Activated T-cell treated with anti-CD3 and anti-CD28 coated beads, Interleukin-2, amount 50 U/mL, for 48 hours (primary cell): ENCODE results near the gene NCF2.

ENCODE experiments used
- DNase-seq, 2 experiments: peaks; one replicate each; pipeline ENCODE4 v3.0.0-alpha.2; 2020

The NCF2 gene

DNA sequence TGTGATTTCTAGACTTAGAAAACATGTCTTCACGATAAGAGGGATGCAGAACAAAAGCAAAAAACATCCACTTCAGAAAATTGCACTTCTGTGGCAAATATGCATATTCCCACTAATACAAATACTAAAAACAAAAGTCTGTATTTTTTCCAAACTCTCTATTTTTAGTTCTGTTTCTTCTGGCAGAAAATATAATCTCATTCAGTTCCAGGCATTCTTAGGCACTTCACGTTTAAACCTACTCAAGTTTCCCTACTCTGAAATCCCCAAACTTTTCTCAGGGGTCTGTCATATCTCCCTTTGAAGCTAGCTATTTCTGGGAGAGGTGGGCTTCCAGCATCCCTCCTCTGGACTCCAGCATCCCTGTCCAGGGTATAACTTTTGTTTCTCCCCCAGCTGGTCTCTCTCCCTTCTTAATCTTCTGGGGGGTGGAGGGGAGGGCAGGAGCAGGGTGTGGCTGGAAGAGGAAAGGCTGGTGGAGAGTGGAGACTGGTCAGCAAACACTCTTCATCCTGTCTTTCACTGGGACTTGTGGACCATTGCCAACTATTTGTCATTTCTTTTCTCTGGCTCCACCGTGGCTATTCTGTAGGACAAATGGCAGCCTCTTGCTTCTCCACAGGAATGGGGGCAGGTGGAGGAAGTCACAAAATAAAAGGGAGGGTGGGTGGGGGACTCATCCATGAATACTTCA lies 19.6 kb upstream of the NCF2 start:
- DNase-seq, result no peak

DNA sequence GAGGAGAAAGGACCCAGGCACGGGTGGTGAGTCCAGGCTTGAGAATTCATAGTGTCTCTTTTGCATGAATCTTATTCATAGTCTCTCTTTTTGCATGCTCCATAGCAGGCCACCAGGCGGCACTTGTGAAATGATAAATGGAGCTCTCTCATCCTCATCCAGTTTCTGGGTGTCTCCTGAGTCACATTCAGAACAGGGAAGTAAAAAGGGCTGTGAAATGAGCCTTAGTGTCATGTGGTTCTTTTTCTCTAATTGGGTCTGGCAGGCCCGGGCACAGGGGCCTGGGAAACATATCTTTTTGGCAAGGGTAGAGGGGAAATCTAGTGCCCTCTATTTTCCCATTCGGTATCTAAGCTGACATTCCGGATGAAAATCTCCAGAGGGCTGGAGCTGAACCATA lies 19.1 kb upstream of the NCF2 start:
- no peak for DNase-seq

DNA sequence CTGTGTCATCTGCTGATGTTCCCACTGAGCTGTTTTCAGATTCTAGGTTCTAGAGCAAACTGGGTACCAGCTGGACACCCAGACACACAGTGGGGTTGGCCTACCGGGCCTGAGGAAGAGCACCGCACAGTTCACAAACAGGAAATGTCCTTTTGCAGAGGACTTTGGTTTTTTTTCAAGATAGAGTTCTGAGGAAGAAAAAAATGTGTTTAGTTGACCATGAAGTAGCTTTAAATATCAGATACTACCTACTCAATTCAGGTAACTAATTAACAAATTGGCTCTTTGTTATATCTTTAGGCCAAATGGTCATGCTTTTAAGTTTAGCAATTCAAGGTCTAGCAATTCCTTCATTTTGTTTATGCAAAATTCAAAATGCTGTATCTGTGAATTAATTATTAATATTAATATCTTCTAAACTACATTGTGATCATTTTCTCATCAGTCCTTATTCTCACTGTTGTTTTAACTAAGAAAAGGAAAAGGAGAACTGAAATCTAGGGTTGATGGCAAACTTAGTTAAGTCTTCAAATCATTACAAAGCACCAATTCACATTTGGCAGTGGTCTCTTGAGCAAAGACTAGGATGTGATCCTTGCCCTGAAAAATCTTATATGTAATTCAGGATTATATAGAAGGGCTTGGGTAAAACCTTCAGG lies 17.2 kb upstream of the NCF2 start:
- DNase-seq, result no peak

DNA sequence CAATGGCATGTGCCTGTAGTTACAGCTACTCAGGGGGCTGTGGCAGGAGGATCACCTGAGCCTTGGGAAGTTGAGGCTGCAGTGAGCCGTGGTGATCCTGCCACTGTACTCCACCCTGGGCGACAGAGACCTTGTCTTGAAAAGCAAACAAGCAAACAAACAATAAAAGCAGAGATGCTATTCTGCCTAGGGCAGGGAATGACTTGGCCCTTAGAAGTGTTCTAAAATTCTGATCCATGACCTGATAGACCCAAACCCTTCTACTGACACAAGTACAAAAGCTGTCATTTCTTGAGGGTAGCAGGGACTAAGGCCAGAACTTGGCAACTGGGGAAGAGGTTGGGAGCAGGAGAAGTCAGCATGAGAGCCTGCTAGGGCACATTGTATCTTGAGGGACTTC lies 15.6 kb upstream of the NCF2 start:
- no peak for DNase-seq

DNA sequence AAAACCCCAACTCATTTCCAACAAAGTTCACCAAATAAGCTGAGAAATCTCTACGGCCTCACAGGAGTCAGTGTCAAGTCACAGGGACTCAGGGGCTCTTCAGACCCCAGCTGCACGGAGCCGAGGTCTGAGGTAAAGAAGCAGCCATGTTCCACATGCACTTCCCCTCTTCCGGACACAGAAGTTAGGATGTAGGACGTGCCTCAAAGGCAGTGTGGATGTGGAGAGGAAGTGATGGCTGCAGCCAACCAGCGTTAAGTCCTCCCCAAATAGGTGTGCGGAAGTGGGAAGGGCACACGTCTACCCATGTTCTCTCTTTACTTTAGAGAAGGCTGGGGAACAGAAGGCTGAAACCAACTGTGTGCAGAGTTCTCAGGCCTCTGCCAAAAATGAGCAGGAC lies 14.6 kb upstream of the NCF2 start:
- no peak for DNase-seq

DNA sequence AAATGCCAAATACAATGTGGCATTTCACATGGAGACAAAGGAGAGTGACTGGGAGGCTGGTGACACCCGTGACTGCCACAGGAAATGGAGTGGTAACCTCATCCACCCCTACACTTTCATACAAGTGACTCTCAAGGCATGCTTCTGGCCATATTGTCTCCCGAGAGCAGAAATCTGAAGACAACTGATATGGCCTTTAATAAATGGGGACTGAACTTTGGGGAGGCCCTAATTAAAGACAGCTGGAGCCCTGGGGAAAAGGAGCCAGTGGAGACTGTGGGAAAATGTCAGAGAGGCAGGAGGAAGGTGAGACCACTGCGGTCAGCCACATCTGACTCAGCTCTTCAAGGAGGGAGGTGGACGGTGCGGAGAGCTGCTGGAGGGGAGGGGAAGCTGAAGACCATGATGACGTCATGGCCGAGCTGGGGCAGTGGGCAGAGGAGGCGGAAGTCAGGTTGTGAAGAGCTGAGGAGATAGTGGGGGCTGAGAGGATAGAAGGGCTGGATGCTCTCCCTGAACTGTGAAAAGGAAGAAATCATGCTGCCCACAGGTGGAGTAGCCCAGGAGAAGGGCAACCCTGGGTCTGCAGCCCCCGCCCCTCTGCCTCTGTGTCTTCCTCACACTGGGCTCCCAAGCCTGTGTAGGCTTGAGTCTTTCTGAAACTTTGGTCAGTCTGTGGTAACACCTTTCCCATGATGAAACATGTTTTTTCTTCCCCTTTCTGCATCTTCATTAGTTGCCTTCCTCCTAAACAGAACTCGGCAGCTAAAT lies 14.0 kb upstream of the NCF2 start:
- DNase-seq, result no peak

DNA sequence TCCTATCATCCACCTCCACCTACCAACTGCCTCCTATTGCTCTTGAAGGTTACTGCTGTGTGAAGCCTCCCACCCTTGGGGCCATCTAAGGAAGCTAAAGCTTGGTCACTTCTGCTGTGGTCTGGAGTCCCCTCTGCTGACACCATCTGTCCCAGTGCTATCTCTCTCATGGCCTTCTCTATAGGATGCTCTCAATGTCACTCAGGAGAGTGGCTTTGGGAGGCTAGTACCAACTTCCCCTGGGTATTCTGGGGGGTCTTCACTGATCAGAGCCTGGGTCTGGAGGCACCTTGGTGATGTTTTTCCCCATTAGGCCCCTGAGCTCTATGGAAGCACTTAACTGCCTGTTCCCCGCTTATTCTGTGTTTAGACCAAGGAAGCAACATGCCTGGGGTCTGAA lies 12.3 kb upstream of the NCF2 start:
- DNase-seq, result no peak

DNA sequence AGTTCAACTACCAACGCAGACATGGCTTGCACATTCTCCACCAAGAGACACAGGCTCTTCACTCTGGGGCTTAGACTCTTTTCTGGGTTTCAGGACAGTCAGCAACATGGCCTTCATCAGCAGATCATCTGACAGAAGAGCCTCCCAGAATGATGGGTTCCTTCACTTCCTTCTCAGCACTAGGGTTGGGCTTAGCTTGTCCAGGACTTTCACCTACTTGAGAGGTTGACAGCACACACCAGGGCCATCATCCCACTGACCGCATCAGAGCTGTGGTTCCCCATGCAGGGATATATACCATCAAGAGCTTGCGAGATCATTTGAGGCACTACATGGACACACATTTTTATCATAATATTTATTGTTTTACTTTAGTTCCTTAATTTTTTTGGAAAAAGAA lies 10.4 kb upstream of the NCF2 start:
- no peak for DNase-seq

DNA sequence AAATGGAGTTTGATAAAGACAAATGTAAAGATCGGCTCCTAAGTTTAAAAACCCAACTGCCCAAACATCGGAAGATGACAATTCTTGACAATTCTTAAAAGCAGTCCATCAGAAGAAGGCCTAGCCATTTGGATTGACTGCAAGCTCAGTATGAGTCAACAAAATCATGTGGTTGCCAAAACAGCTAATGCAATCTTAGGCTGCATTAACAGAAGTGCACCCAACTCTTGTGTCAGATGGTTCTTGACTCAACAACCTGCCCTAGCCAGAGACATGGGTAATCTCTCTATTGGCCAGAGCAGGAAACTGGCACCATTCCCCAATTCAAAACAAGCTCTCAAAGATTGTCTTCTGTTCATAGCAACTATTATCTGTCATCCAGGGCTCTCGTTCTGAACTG lies 9.9 kb upstream of the NCF2 start:
- no peak for DNase-seq

DNA sequence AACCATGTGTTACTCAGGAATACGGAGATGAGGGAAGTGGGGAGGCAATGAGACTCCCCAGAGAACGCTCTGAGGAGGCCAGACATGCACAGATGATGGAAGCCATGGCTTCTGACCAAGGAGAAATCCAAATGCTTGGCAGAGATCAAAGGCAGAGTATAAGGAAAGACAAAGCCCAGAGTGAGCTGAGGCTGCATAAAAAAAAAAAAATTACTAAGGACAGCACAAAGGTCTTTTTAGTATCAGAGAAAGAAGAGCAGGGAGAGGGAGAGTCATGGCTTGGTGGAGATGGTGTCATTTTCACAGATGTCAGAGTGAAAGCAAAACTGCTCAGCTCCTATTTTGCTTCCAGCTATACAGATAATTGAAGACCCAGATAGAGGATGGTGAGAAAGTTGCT lies 8.1 kb upstream of the NCF2 start:
- DNase-seq, result no peak

DNA sequence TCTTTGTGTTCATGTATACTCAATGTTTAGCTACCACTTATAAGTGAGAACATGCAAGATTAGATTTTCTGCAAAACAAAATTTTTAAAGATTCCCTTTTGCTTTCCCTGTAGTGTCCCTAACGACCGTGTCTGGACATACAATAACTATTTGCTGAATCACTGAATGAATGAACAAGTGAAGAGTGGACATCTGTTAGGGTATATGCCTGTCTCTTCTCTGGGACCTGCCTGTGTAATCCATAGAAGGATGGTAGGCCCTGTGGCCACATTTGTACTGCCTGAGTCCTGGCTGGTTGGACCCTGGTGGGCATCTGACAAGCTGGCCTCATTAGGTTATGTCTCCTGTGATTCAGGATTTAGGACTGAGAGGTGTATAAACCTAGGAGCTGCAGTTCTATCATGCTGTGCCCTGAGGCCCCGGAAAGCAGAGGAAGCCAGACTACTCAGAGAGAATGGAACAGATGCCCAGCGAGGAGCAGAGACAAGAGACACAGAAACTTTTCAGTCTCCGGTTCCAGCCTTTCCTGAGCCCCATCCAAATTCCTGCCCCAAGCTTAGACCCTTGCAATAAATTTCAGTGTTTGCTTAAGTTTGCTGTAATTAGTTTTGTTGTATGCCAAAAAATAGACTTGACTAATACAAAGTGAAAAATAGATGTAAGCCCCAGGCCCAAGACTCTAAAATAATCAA lies 7.5 kb upstream of the NCF2 start:
- no peak for DNase-seq

DNA sequence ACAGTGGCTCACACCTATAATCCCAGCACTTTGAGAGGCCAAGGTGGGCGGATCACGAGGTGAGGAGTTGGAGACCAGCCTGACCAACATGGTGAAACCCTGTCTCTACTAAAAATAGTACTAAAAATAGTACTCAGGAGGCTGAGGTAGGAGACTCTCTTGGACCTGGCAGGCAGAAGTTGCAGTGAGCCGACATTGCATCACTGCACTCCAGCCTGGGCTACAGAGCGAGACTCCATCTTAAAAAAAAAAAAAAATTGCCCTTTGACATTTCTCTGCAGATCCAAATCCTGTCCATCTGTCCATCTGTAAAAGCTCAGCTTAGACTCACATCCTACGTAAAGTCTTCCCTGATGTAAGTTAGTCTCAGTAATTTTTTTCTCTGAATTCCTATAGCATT lies 6.2 kb upstream of the NCF2 start:
- DNase-seq, result no peak

DNA sequence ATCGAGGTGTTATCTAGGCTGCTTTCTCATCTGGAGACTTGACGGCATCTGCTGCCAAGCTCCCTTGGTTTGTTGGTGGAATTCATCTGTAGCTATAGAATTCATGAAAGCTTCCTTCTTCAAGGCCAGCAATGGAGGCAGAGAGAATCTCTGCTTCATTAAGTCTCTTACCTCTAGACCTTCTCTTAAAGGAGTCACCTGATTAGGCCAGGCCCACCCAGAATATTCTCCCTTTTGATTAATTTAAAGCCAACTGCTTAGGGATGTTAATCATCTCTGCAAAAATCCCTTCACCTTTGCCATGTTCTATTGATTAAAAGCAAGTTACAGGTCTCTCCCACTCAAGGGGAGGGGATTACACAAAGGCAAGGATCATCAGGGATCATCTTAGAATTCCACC lies 5.3 kb upstream of the NCF2 start:
- DNase-seq, result no peak

DNA sequence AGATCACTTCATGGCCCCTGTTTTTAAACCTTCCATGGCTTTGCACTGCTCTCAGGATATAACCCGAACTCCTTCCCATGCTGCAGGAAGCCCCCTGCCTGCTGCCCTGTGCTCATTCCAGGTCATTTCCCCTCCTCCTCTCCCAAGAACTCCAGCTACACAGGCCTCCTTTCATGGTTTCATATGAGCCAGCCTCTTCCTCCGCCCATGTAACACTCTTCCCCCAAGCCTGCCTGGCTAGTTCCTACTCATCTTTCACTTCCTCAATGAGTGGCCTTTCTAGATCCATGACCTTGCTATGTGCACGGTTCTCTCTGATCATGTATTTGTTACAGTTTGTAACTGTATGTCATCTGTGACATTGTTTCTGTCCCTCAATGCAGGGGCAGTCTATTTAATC lies 3.1 kb upstream of the NCF2 start:
- no peak for DNase-seq

DNA sequence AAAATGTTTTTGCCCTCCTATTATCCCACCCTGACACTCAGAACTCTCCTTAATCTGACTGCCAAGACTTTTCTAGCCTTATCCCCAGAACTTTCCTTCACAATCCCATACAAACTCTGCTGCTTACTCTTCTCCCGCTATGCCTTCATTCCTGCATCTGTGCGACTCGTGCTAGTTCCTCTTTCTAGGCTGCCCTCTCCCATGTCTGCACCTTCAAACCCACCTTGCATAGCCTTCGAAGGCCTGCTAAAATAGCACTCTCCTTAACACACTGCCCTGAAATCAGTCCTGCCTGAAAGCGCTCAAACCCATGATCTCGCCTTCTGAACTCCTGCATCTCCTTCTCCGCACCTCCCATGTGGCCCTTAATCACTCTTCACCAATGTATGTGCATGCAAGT lies 2.5 kb upstream of the NCF2 start:
- no peak for DNase-seq

DNA sequence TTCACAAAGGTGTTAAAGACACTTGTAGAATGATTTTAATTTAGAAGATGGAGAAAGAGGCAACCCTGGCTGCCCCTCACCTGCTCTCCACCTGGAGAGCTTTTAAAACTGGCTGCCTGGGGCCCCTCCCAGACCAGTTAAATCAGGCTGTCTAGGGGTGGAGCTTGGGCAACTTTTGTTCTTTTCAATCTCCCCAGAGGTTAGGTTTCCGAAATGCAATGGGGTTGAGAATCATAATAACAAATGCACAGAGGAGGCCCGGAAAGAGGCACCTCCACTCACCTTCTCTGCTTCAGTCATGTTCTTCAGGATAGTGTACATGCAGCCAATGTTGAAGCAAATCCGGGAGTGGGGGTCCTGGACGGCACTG lies 400 bp downstream of the NCF2 start:
- no peak for DNase-seq

DNA sequence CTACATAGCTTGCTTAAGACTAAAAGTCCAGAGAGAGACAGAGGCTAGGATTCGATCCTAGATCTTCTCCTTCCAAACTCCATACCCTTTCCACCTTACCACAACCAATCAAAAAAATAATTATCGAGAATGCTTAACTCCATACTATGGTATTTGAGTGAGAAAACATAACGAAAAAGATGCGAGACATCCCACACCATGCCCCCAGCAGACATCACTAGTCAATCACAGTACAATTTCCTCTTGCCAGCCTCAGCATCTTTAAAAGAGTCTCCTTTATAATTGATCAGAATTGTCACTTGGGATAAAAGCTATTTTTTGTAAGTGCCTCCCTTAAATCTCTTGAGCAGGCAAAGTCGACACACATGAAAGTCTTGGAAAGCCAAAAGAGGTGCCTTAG lies 875 bp downstream of the NCF2 start:
- no peak for DNase-seq

DNA sequence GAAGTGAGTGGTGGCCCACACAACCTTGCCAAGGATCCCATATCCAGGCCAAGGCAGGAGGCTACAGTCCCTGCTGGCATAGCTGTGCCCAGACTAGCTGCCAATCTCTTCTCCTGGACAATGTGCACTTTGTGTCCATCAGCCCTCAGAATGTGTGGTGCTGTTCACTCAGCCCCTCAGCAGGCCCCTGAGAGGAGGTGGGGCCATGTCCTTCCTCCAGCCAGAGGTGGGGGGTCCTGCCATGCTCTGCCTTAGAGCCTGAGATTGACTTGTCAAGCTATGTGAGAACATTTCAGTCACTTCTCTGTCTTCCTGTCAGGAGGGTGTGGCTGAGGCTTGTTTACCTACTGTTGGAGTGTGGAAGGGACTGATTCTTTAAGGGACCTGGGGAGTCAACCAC lies 1.4 kb downstream of the NCF2 start:
- no peak for DNase-seq

DNA sequence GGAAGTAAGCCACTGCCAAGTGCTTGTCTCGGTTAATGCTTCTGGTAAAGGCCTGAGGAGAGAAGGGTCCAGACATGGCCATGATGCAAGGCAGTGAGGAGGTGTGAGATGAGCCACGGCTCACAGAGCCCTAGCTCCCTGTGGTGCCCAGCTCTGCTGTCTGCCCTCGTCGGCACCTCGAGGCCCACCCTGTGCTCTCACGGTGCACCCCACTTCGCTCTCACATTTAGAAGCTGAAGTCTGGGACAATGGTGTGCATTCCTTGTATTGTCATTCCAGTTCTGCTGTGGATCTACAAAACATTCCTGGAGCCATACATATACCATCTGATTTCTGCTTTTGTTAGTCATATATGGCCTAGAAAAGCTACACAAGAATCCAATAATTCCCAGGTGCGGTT lies 3.3 kb downstream of the NCF2 start:
- no peak for DNase-seq

DNA sequence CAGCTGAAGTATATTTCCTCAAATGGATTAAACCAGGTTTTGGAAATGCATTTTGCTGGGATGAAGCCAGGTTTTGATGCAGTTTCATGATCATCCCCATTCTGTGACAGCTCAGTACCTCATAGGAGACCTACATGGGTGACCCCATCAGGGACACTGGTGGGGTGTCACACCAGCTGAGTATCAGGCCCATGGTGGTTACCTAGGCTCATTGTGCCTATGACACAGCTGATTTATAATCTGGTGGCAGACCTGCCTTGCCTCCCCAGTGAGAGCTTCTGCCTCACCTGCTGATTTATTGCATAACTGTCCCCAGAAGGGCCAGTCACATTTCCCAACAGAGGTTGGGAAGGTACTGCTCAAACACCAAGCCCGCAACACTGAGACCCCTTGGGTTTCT lies 3.8 kb downstream of the NCF2 start:
- DNase-seq, result no peak

DNA sequence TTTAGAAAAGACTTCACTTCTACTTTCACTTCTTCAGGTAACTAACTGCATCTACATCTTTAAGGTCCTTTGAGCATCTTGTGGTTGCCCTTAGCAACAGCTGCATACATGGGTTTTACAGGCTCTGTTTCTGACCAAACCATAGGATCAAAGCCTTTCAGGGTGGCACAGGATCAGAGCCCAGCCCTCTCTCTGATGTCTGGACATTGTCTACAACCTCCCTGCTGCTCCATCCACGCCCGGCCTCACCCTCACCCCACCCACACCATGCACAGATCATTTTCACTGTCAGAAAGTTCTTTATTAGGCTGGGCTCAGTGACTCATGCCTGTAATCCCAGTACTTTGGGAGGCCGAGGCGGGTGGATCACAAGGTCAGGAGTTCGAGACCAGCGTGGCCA lies 5.2 kb downstream of the NCF2 start:
- no peak for DNase-seq

DNA sequence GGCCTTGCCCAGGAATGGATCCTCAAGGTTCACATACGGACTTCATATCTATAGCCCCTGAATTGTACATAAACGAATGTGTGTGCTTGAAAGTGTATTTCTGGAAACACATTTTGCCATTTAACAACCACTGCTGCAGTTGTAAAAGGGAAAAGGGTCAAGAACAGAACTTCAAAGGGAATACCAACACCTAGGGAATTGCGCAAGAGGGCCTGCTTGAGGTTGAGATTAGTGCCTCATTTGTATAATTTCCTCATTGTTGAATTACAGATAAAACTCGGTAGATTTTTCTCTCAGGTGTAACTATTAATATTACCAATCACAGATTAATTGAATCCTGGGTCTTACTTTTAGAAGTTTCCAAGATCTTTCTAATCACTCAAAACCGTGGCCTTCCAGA lies 6.1 kb downstream of the NCF2 start:
- no peak for DNase-seq

DNA sequence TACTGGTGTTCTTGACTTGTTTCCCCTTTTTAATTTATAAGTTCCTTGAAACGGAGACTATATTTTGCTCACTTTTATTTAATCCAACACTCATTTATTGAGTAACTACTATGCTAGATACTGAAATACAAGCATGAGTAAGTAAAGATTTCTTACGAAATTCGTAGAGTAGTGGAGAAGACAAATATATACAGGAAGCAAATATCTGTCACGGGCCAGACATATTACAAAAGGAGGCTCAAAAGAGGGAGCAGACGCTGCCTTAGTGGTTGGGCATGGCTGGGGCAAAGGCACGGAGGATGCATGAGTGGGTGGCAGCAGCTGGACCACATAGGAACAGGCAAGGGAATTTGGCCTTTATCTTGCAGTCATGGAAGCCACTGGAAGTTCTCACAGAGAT lies 6.8 kb downstream of the NCF2 start:
- DNase-seq, result no peak
